Omental fat pad (tissue), 4 donors: ENCODE measurements around the gene PAQR9. TPM values are rescaled to one million over a fixed set of nuclear protein-coding genes. Genes with fewer than 3 reads are reported as not detected.
A peak's percentile ranks its signal among the peaks of the same experiment; 100 is the strongest.

Source experiments
- ATAC-seq: fragments of 150-250 bp; one replicate; pipeline ENCODE4 v1.9.1; 2016; ENCODE audit warnings: mild to moderate bottlenecking, moderate library complexity; ENCODE audit not compliant: low FRiP score
- DNase-seq: peaks from one replicate; pipeline ENCODE4 v3.0.0-alpha.2; 2019; ENCODE audit warnings: low spot score
- total RNA-seq, 4 donors: library from RNA; depleted of rRNA; stranded (reverse); fragments of >200 nt; gene quantifications; one replicate each; pipeline ENCODE4 v1.1.0, GENCODE V29; 2016
- TF ChIP-seq, protein P1 (sequence below), 3 donors: fragments of 450-650 bp; IDR thresholded peaks; one replicate each; pipeline ENCODE4 v1.5.1; 2016 to 2017; ENCODE audit warnings: antibody characterized with exemption in 3 of 3, mild to moderate bottlenecking in 3 of 3, moderate library complexity in 2 of 3

PAQR9 gene
- total RNA-seq, 4 donors from 2014 or later, result 0.93 to 1.8 TPM; not detected in 2

DNA sequence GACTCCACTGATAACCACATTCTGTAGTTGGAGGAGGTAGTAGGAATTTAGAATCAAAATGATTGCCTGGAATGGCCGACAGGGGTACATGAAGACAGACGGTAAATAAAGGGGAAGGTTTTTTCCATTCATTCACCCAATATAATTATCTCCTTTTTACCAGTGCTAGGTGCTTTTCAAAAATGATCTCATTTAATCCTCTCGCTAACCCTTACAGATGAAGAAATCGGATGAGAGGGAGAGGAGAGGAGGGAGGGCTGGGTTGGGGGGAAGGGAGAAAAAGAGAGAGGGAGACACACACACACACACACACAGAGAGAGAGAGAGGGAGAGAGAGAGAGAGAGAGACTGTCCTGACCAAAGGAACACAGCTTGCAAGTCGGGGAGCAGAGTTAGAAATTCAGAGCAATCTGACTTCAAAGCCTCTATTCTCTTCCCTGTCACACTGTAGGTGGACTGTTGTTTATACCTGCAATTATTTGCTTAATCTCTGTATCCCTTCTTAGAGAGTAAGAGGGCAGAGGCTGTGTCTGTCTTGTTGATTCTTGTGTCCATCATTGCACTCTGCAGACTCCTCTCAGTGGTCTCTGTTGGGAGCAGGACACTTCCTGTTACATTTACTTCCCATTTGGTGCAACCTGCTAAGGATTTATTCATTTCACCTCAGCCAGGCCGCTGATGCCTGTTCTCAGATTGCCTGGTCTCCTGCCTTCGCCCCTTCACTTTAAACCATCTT is 18.7 kb upstream of the PAQR9 start:
- TF ChIP-seq, protein P1, sequence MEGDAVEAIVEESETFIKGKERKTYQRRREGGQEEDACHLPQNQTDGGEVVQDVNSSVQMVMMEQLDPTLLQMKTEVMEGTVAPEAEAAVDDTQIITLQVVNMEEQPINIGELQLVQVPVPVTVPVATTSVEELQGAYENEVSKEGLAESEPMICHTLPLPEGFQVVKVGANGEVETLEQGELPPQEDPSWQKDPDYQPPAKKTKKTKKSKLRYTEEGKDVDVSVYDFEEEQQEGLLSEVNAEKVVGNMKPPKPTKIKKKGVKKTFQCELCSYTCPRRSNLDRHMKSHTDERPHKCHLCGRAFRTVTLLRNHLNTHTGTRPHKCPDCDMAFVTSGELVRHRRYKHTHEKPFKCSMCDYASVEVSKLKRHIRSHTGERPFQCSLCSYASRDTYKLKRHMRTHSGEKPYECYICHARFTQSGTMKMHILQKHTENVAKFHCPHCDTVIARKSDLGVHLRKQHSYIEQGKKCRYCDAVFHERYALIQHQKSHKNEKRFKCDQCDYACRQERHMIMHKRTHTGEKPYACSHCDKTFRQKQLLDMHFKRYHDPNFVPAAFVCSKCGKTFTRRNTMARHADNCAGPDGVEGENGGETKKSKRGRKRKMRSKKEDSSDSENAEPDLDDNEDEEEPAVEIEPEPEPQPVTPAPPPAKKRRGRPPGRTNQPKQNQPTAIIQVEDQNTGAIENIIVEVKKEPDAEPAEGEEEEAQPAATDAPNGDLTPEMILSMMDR (IDR thresholded peaks at IDR 0.05), result no peak
- DNase-seq (no peak), ATAC-seq (no peak)

DNA sequence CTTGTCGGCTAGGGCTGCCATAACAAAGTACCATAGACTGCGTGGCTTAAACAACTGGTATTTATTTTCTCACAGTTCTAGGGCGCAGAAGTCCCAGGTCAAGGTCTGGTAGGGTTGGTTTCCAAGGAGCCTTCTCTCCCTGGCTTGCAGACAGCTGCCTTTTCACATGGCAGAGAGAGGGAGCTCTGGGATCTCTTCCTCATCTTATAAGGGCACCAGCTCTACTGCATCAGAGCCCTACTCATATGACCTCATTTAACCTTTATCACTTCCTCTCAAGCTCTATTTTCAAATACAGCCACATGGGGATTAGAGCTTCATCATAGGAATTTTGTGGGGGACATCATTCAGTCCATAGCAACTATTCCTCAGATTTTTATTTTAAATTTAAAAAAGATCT is 17.6 kb upstream of the PAQR9 start:
- ATAC-seq (no peak), DNase-seq (no peak)
- TF ChIP-seq, protein P1 (IDR thresholded peaks at IDR 0.05), result no peak

- DNase-seq (no peak), ATAC-seq (no peak)
- TF ChIP-seq, protein P1 (IDR thresholded peaks at IDR 0.05), result no peak
These were observed 13.9 kb upstream of the PAQR9 start for GRCh38 chr3:142977399-142977728.

GRCh38 chr3:142976621-142977398 is 13.3 kb upstream of the PAQR9 start:
- DNase-seq (peak; percentile 77), ATAC-seq (peak; percentile 99)
- TF ChIP-seq, protein P1 (IDR thresholded peaks at IDR 0.05), result no peak

DNA sequence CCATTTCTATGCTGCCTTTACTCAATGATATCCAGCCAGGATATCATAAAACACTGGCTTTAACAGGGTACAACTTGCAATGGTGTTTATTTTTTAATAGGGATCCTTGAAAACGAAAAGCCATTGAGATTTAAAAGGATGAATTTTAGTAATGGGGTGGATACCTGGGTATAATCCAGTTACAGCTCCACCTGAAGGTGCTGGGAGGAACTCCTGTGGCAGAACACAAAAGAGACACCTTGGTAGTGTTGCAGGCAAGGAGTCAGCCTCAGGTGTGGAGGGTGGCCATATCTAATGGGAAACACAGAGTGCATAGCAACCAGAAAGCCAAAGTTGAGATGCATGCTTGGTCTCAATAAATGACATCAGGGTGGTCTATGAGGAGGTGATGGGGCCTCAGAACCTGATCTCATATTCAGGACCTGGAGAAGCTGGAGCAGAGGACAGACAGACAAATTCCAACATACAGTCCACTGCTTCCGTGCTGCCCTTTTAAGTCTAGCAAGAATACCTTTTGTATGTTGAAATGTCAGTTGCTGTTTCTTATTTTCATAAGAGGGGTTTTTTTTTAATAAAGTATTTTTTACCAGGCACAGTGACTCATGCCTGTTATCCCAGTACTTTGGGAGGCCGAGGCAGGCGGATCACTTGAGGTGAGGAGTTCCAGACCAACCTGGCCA is 12.0 kb upstream of the PAQR9 start:
- no peak for ATAC-seq
- TF ChIP-seq, protein P1 (IDR thresholded peaks at IDR 0.05), result no peak
- DNase-seq, result no peak

DNA sequence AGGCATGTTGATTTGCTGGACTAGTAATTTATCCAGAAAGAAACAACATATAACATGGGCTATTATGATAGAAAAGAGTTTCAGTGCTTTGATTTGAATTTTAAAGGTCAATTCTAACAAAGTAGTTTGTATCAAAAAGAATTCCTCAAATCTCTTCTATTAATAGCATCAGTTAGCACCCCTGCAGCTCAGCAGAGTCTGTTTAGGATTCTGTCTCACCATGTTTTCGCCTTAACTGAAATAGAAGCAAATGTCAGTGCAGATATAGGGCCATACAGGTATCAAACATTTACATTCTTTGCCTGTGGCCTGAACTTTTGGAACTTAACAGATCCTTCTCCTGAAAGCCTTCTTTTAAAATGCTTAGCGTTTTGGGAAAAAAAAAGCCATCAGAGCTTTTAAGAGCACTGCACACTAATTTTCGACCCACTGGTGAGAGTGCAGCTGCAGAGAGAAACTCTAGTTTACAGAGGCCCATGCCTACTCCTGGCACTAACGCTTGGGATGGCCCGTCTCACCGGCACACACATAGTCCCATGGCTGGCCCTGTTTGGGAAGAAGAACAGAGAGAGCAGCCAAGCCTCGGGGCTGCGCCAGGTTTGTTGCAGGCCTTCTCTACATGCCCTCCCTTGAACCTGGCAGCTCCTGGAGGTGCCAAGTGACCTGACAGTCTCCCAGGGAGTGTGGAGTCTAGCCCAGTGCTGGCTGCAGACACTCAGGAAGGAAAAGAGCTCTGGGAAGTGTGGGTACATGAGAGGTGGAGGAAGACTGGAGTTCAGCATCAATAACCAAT is 9.9 kb upstream of the PAQR9 start:
- TF ChIP-seq, protein P1 (IDR thresholded peaks at IDR 0.05), result no peak
- no peak for ATAC-seq
- DNase-seq, result no peak
